GM23338 (cell line): ENCODE results near the gene STAT6. TPM values are rescaled to one million over a fixed set of nuclear protein-coding genes. Genes with fewer than 3 reads are reported as not detected.
"Not testable (repeated sequence)": the region's sequence is repeated elsewhere in the genome, so short reads cannot be mapped to it uniquely, and the experiment has no call there.

ENCODE experiments used
- ATAC-seq: fragments of 200-7000 bp; cut with Tn5 transposase; 3 replicates; pipeline ENCODE4 v1.9.1; 2020
- DNase-seq: peaks from one replicate; pipeline ENCODE4 v3.0.0-alpha.2; 2015; ENCODE audit warnings: low spot score
- H2AFZ ChIP-seq: fragments of 200-600 bp; sonication (generic); 2 replicates; pipeline ENCODE4 v1.8.0; 2016; ENCODE audit warnings: antibody characterized with exemption, mild to moderate bottlenecking, moderate library complexity
- H3F3A ChIP-seq: fragments of 200-600 bp; sonication (generic); replicated peaks from 2 replicates; pipeline ENCODE4 v1.8.0; 2017; ENCODE audit warnings: antibody characterized with exemption, mixed run types, low read depth
- H3K27ac ChIP-seq: fragments of 200-600 bp; sonication (generic); 2 replicates; pipeline ENCODE4 v1.6.1; 2016; ENCODE audit warnings: low read depth
- H3K27me3 ChIP-seq: fragments of 200-600 bp; sonication (generic); 2 replicates; pipeline ENCODE4 v1.8.0; 2016; ENCODE audit warnings: mild to moderate bottlenecking, mixed run types, moderate library complexity; ENCODE audit not compliant: insufficient read depth
- H3K36me3 ChIP-seq: fragments of 200-600 bp; sonication (generic); 2 replicates; pipeline ENCODE4 v1.8.0; 2016; ENCODE audit warnings: mild to moderate bottlenecking; ENCODE audit not compliant: insufficient read depth
- H3K4me1 ChIP-seq: fragments of 200-600 bp; sonication (generic); 2 replicates; pipeline ENCODE4 v1.8.0; 2016; ENCODE audit warnings: mild to moderate bottlenecking, moderate library complexity; ENCODE audit not compliant: insufficient read depth
- H3K4me2 ChIP-seq: fragments of 200-600 bp; sonication (generic); 2 replicates; pipeline ENCODE4 v1.7.1; 2017; ENCODE audit warnings: mixed run types
- H3K4me3 ChIP-seq: fragments of 200-600 bp; sonication (generic); 2 replicates; pipeline ENCODE4 v1.6.1; 2016; ENCODE audit warnings: mixed run types
- H3K79me2 ChIP-seq: fragments of 200-600 bp; sonication (generic); replicated peaks from 2 replicates; pipeline ENCODE4 v1.8.0; 2017; ENCODE audit warnings: mild to moderate bottlenecking; ENCODE audit not compliant: insufficient read depth
- H3K9me2 ChIP-seq: fragments of 200-600 bp; sonication (generic); 2 replicates; pipeline ENCODE4 v1.8.0; 2017; ENCODE audit not compliant: insufficient read depth
- H4K20me1 ChIP-seq: fragments of 200-600 bp; sonication (generic); replicated peaks from 2 replicates; pipeline ENCODE4 v1.8.0; 2017; ENCODE audit warnings: mild to moderate bottlenecking; ENCODE audit not compliant: insufficient read depth
- H3K27ac Mint-ChIP-seq: 2 replicates; pipeline ENCODE4 v1.8.0; 2020; ENCODE audit warnings: inconsistent platforms, mild to moderate bottlenecking, moderate library complexity, mixed read lengths
- H3K27me3 Mint-ChIP-seq: 3 replicates; pipeline ENCODE4 v1.8.0; 2022; ENCODE audit warnings: low read depth, mild to moderate bottlenecking, moderate library complexity, mixed read lengths, inconsistent platforms; ENCODE audit not compliant: insufficient read depth, poor library complexity
- H3K36me3 Mint-ChIP-seq: 3 replicates; pipeline ENCODE4 v1.8.0; 2021; ENCODE audit warnings: low read depth, mild to moderate bottlenecking, inconsistent platforms, moderate library complexity, mixed read lengths
- H3K4me1 Mint-ChIP-seq: 3 replicates; pipeline ENCODE4 v1.8.0; 2020; ENCODE audit warnings: mild to moderate bottlenecking, inconsistent platforms, mixed read lengths
- H3K4me3 Mint-ChIP-seq: 3 replicates; pipeline ENCODE4 v1.8.0; 2021; ENCODE audit warnings: moderate library complexity, mild to moderate bottlenecking, inconsistent platforms, mixed read lengths
- H3K9me3 Mint-ChIP-seq: 3 replicates; pipeline ENCODE4 v1.8.0; 2020; ENCODE audit warnings: moderate library complexity, mild to moderate bottlenecking, inconsistent platforms, mixed read lengths
- CREB1 ChIP-seq: fragments of 250-450 bp; sonication (Bioruptor Pico); IDR thresholded peaks from 2 replicates; pipeline ENCODE4 v1.5.0; 2020; ENCODE audit warnings: low read depth, mild to moderate bottlenecking, moderate library complexity
- EZH2 ChIP-seq: fragments of 200-600 bp; sonication (generic); IDR thresholded peaks from one replicate; pipeline ENCODE4 v1.8.0; 2017; ENCODE audit warnings: antibody characterized with exemption, mild to moderate bottlenecking, low read depth; ENCODE audit not compliant: unreplicated experiment
- NANOG ChIP-seq: IDR thresholded peaks from 2 replicates; pipeline ENCODE4 v1.6.1; 2016; ENCODE audit warnings: antibody characterized with exemption, borderline replicate concordance
- STAT1 ChIP-seq: IDR thresholded peaks from one replicate; pipeline ENCODE4 v1.6.1; 2016; ENCODE audit warnings: antibody characterized with exemption; ENCODE audit not compliant: unreplicated experiment
- ZNF331 ChIP-seq: fragments of 250-450 bp; sonication (Bioruptor Pico); IDR thresholded peaks from 2 replicates; pipeline ENCODE4 v1.5.0; 2020; ENCODE audit warnings: low read depth, mild to moderate bottlenecking, moderate library complexity
- ZNF462 ChIP-seq: fragments of 250-450 bp; sonication (Bioruptor Pico); IDR thresholded peaks from 2 replicates; pipeline ENCODE4 v1.5.0; 2020; ENCODE audit warnings: mild to moderate bottlenecking, moderate library complexity
- polyA plus RNA-seq: library from polyadenylated mRNA; unstranded; fragments of >200 nt; fragmentation: Nextera tagmentation; extraction: Ambion mirVana; gene quantifications from 2 replicates; pipeline ENCODE4 v1.2.1, GENCODE V29; 2016
- total RNA-seq: library from RNA; depleted of rRNA; stranded (reverse); fragments of >200 nt; shearing (Covaris generic); gene quantifications from 2 replicates; pipeline ENCODE4 v1.2.3, GENCODE V29; 2014
- TF ChIP-seq, protein P1 (sequence below): IDR thresholded peaks from one replicate; pipeline ENCODE4 v1.6.1; 2018; ENCODE audit warnings: antibody characterized with exemption; ENCODE audit not compliant: unreplicated experiment

The STAT6 gene
- total and polyA plus RNA-seq, 2 experiments from 2014 or later: 14.3 to 28.1 TPM

DNA sequence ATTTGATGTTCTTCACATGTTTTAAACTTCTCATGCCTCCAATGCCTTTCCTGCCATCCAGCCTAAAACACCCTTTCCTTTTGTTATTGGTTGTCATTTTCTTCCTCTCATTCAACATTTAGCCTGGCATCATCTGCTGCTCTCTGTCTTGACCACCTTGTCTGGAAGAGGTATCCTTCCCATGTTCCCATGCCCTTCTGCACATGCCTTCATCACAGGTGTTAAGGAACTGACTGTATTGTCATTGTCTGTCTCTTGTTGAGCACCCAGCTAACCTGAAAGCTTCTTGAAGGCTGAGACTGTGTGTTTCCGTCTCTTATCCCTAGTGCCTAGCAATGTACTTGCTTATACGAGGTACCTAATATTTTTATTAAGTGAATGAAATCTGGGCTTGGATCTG lies 12.7 kb upstream of the STAT6 start (continued):
- TF ChIP-seq, protein P1, sequence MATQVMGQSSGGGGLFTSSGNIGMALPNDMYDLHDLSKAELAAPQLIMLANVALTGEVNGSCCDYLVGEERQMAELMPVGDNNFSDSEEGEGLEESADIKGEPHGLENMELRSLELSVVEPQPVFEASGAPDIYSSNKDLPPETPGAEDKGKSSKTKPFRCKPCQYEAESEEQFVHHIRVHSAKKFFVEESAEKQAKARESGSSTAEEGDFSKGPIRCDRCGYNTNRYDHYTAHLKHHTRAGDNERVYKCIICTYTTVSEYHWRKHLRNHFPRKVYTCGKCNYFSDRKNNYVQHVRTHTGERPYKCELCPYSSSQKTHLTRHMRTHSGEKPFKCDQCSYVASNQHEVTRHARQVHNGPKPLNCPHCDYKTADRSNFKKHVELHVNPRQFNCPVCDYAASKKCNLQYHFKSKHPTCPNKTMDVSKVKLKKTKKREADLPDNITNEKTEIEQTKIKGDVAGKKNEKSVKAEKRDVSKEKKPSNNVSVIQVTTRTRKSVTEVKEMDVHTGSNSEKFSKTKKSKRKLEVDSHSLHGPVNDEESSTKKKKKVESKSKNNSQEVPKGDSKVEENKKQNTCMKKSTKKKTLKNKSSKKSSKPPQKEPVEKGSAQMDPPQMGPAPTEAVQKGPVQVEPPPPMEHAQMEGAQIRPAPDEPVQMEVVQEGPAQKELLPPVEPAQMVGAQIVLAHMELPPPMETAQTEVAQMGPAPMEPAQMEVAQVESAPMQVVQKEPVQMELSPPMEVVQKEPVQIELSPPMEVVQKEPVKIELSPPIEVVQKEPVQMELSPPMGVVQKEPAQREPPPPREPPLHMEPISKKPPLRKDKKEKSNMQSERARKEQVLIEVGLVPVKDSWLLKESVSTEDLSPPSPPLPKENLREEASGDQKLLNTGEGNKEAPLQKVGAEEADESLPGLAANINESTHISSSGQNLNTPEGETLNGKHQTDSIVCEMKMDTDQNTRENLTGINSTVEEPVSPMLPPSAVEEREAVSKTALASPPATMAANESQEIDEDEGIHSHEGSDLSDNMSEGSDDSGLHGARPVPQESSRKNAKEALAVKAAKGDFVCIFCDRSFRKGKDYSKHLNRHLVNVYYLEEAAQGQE: no peak
- TF ChIP-seq ZNF331 (CRISPR knock-in tag): no peak

DNA sequence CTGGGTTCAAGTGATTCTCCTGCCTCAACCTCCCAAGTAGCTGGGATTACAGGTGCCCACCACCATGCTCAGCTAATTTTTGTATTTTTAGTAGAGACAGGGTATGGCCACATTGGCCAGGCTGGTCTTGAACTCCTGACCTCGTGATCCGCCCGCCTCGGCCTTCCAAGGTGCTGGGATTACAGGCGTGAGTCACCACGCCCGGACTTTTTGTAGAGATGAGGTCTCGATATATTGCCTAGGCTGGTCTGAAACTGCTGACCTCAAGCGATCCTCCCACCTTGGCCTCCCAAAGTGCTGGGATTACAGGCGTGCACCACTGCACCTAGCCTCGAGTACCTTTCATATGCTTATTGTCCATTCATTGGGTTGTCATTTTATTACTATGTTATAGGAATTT lies 9.6 kb upstream of the STAT6 start:
- DNase-seq, H4K20me1 ChIP-seq, H2AFZ ChIP-seq, H3K27me3 ChIP-seq, H3F3A ChIP-seq, H3K36me3 ChIP-seq, H3K36me3 Mint-ChIP-seq, ATAC-seq, H3K4me2 ChIP-seq, H3K4me3 Mint-ChIP-seq, H3K27ac Mint-ChIP-seq, H3K27ac ChIP-seq, H3K79me2 ChIP-seq, H3K4me3 ChIP-seq, H3K4me1 Mint-ChIP-seq, H3K4me1 ChIP-seq, H3K9me2 ChIP-seq: not testable (repeated sequence)
- Mint-ChIP-seq H3K27me3 (peaks cover 13% of the 10 kb centered on the region), H3K9me3 (peaks cover 15% of the 10 kb centered on the region; the same call in 2 of the 3 replicates)

- no peak for DNase-seq
- no peak overlapping the region for H3K4me3 Mint-ChIP-seq
- Histone ChIP-seq H4K20me1 (no peaks in the 10 kb centered on the region), H3K4me3 (no peak overlapping the region), H3K9me2 (no peaks in the 10 kb centered on the region), H3K79me2 (no peaks in the 10 kb centered on the region), H3K36me3 (no peaks in the 10 kb centered on the region), H3K27me3 (no peaks in the 10 kb centered on the region), H3F3A (no peaks in the 10 kb centered on the region), H3K27ac (no peak overlapping the region), H3K4me2 (no peak overlapping the region), H3K4me1 (no peaks in the 10 kb centered on the region), H2AFZ (no peak overlapping the region)
- H3K4me1 Mint-ChIP-seq: peaks cover 2% of the 10 kb centered on the region; the same call in 2 of the 3 replicates
- H3K27me3 Mint-ChIP-seq: peaks cover 13% of the 10 kb centered on the region
- H3K9me3 Mint-ChIP-seq: peaks cover 15% of the 10 kb centered on the region; the same call in 2 of the 3 replicates
- no peak for TF ChIP-seq STAT1
- TF ChIP-seq NANOG: no peak
- TF ChIP-seq CREB1 (CRISPR knock-in tag): no peak
- no peak for TF ChIP-seq ZNF462 (CRISPR knock-in tag)
- TF ChIP-seq EZH2: no peak
- ATAC-seq: no peak
- peaks cover 5% of the 10 kb centered on the region; the same call in 2 of the 3 replicates for H3K36me3 Mint-ChIP-seq
- H3K27ac Mint-ChIP-seq: no peak overlapping the region
Observed at GRCh38 chr12:57119294-57120085, 8.3 kb upstream of the STAT6 start.
